Liver (tissue), 9 donors: ENCODE results near the gene NPEPPS. TPM values are rescaled to one million over a fixed set of nuclear protein-coding genes. Genes with fewer than 3 reads are reported as not detected.

Experiments
- DNase-seq: peaks from one replicate; pipeline ENCODE4 v3.0.0-alpha.2; 2017; ENCODE audit warnings: low spot score
- H3K27ac ChIP-seq, 2 donors: one replicate each; pipeline ENCODE4 v1.7.0; 2013; ENCODE audit warnings: inconsistent platforms in 2 of 2, low read length in 2 of 2, control low read depth in 1 of 2, low read depth in 1 of 2, mild to moderate bottlenecking in 1 of 2
- H3K27me3 ChIP-seq, 4 donors: one replicate each; pipeline versions ENCODE4 v1.6.1 to v1.7.0; 2013; ENCODE audit warnings: low read length in 3 of 4, inconsistent platforms in 1 of 4, mild to moderate bottlenecking in 1 of 4, moderate library complexity in 1 of 4; ENCODE audit not compliant: control insufficient read depth in 4 of 4, insufficient read depth in 4 of 4
- H3K36me3 ChIP-seq, 4 donors: one replicate each; pipeline versions ENCODE4 v1.6.1 to v1.7.0; 2013; ENCODE audit warnings: low read length in 3 of 4, mild to moderate bottlenecking in 3 of 4, low read depth in 1 of 4, moderate library complexity in 1 of 4; ENCODE audit not compliant: control insufficient read depth in 4 of 4, insufficient read depth in 3 of 4
- H3K4me1 ChIP-seq, 4 donors: one replicate each; pipeline versions ENCODE4 v1.6.1 to v1.7.0; 2013; ENCODE audit warnings: low read length in 3 of 4, mild to moderate bottlenecking in 3 of 4, moderate library complexity in 1 of 4; ENCODE audit not compliant: control insufficient read depth in 4 of 4, insufficient read depth in 4 of 4
- H3K4me3 ChIP-seq, 3 donors: one replicate each; pipeline versions ENCODE4 v1.6.1 to v1.7.0; 2013; ENCODE audit warnings: low read length in 3 of 3, control low read depth in 1 of 3, low read depth in 1 of 3, mild to moderate bottlenecking in 1 of 3
- H3K9ac ChIP-seq, 2 donors: one replicate each; pipeline ENCODE4 v1.7.0; 2013; ENCODE audit warnings: low read length in 2 of 2, mild to moderate bottlenecking in 2 of 2, moderate library complexity in 2 of 2, control low read depth in 1 of 2, low read depth in 1 of 2
- H3K9me3 ChIP-seq, 4 donors: one replicate each; pipeline versions ENCODE4 v1.6.1 to v1.7.0; 2013; ENCODE audit warnings: low read length in 3 of 4; ENCODE audit not compliant: control insufficient read depth in 4 of 4
- CTCF ChIP-seq: fragments of 150-350 bp; IDR thresholded peaks from 2 replicates; pipeline ENCODE4 v1.5.1; 2017; ENCODE audit warnings: improper control_type of control experiment, low read depth, low read length; ENCODE audit not compliant: missing input control
- EGR1 ChIP-seq, 2 donors: IDR thresholded peaks; 2 replicates each; pipeline ENCODE4 v1.6.1; 2016 to 2018; ENCODE audit warnings: antibody characterized with exemption in 2 of 2, low read depth in 2 of 2
- FOXA1 ChIP-seq: IDR thresholded peaks from 2 replicates; pipeline ENCODE4 v1.6.1; 2016; ENCODE audit warnings: antibody characterized with exemption
- GABPA ChIP-seq, 2 donors: IDR thresholded peaks in 1 of 2; conservative IDR thresholded peaks in 1 of 2; 2 replicates each; pipeline ENCODE4 v1.6.1; 2016; ENCODE audit warnings: antibody characterized with exemption in 2 of 2, mild to moderate bottlenecking in 1 of 2, moderate library complexity in 1 of 2
- HNF4A ChIP-seq, 2 donors: conservative IDR thresholded peaks; 2 replicates each; pipeline ENCODE4 v1.6.1; 2016; ENCODE audit warnings: antibody characterized with exemption in 2 of 2, mild to moderate bottlenecking in 2 of 2
- HNF4G ChIP-seq: IDR thresholded peaks from 2 replicates; pipeline ENCODE4 v1.6.1; 2016; ENCODE audit warnings: antibody characterized with exemption
- JUND ChIP-seq, 2 donors: IDR thresholded peaks; 2 replicates each; pipeline ENCODE4 v1.6.1; 2016; ENCODE audit warnings: antibody characterized with exemption in 2 of 2
- NR2F2 ChIP-seq: IDR thresholded peaks from 2 replicates; pipeline ENCODE4 v1.6.1; 2016; ENCODE audit warnings: antibody characterized with exemption
- RAD21 ChIP-seq, 2 donors: IDR thresholded peaks; 2 replicates each; pipeline ENCODE4 v1.6.1; 2016; ENCODE audit warnings: antibody characterized with exemption in 2 of 2, mild to moderate bottlenecking in 2 of 2
- REST ChIP-seq: IDR thresholded peaks from 2 replicates; pipeline ENCODE4 v1.6.1; 2016; ENCODE audit warnings: antibody characterized with exemption, mild to moderate bottlenecking
- RXRA ChIP-seq, 2 donors: IDR thresholded peaks; 2 replicates each; pipeline ENCODE4 v1.6.1; 2017 to 2018; ENCODE audit warnings: antibody characterized with exemption in 2 of 2, mild to moderate bottlenecking in 1 of 2
- SP1 ChIP-seq: IDR thresholded peaks from 2 replicates; pipeline ENCODE4 v1.6.1; 2018; ENCODE audit warnings: antibody characterized with exemption, mild to moderate bottlenecking
- TAF1 ChIP-seq: conservative IDR thresholded peaks from 2 replicates; pipeline ENCODE4 v1.6.1; 2016; ENCODE audit warnings: antibody characterized with exemption, mild to moderate bottlenecking
- YY1 ChIP-seq: IDR thresholded peaks from 2 replicates; pipeline ENCODE4 v1.6.1; 2016; ENCODE audit warnings: antibody characterized with exemption, mild to moderate bottlenecking
- WGBS: extraction: QIAGEN DNeasy Blood & Tissue Kit; methylation state at CpG from one replicate; pipeline ENCODE4 v1.1.7; 2013; 5-methylcytosine and 5-hydroxymethylcytosine counted together
- polyA plus RNA-seq, 2 donors: library from polyadenylated mRNA; stranded (reverse) in 1 of 2; unstranded in 1 of 2; fragments of 200-250 nt in 1 of 2; fragments of >200 nt in 1 of 2; fragmentation: Nextera tagmentation in 1 of 2; extraction: Ambion mirVana in 1 of 2; gene quantifications; one replicate each; pipeline versions ENCODE4 v1.2.1 to v1.2.3, GENCODE V29; 2013 to 2015
- total RNA-seq, 2 donors: library from RNA; depleted of rRNA; stranded (reverse); fragments of >200 nt; gene quantifications; one replicate each; pipeline ENCODE4 v1.2.3, GENCODE V29; 2014
- TF ChIP-seq, protein P1 (sequence below): IDR thresholded peaks from 2 replicates; pipeline ENCODE4 v1.6.1; 2016; ENCODE audit warnings: antibody characterized with exemption
- donor health status: healthy.
- donor health status: healthy.
- donor health status: healthy.
- donor health status: healthy.
- donor health status: healthy.

Gene NPEPPS
- total and polyA plus RNA-seq, 4 donors: 12.0 to 61.9 (median 46.4) TPM

DNA sequence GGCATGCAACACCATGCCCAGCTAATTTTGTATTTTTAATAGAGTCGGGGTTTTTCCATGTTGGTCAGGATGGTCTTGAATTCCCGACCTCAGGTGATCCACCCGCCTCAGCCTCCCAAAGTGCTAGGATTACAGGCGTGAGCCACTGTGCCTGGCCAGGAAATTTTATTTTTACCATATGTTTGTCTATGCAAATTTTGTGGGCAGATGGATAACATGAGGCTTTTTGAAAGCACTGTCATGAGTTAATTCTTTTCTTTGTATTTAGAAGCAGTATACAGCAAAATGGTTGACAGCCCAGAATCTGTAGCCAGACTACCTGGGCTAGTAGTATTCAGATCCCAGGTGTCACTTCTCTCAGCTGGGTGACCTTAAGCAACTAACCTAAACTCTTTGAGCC, 110.3 kb downstream of the NPEPPS start (continued):
- TF ChIP-seq RAD21 (IDR thresholded peaks at IDR 0.05) (no peak), HNF4G (no peak), TAF1 (no peak), HNF4A (conservative IDR thresholded peaks at IDR 0.05) (no peak)

GRCh38 chr17:47643116-47643515, 112.2 kb downstream of the NPEPPS start:
- WGBS: 95% methylated on average over 2 of the region's 2 CpGs
- H3K36me3 ChIP-seq: no peaks in the 10 kb centered on the region

GRCh38 chr17:47644324-47644723, 113.4 kb downstream of the NPEPPS start:
- peaks cover 4 to 11% (median 9%) of the 10 kb centered on the region in 4 donors for H3K4me1 ChIP-seq
- H3K4me3 ChIP-seq: no peak overlapping the region
- WGBS: 83% methylated on average over 5 of the region's 5 CpGs
- no peak for DNase-seq
- no peak for TF ChIP-seq REST
- TF ChIP-seq RXRA (IDR thresholded peaks at IDR 0.05): no peak
- no peak for TF ChIP-seq HNF4A (conservative IDR thresholded peaks at IDR 0.05)
- no peak for TF ChIP-seq GABPA (IDR thresholded peaks at IDR 0.05 in 1 of 2, conservative IDR thresholded peaks at IDR 0.05 in 1 of 2)
- no peak for TF ChIP-seq RAD21 (IDR thresholded peaks at IDR 0.05)
- TF ChIP-seq YY1: no peak
- no peak for TF ChIP-seq JUND (IDR thresholded peaks at IDR 0.05)
- no peak for TF ChIP-seq EGR1 (IDR thresholded peaks at IDR 0.05; ENCODE audit: low read depth in 2 of 2)
- TF ChIP-seq, protein P1, sequence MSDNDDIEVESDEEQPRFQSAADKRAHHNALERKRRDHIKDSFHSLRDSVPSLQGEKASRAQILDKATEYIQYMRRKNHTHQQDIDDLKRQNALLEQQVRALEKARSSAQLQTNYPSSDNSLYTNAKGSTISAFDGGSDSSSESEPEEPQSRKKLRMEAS: no peak
- TF ChIP-seq HNF4G: no peak
- no peak for TF ChIP-seq SP1
- TF ChIP-seq NR2F2: no peak
- no peaks in the 10 kb centered on the region for H3K9me3 ChIP-seq
- no peaks in the 10 kb centered on the region for H3K36me3 ChIP-seq
- no peaks in the 10 kb centered on the region for H3K27me3 ChIP-seq
- no peak overlapping the region for H3K27ac ChIP-seq
- no peak overlapping the region for H3K9ac ChIP-seq

More at GRCh38 chr17:47643116-47643515, 112.2 kb downstream of the NPEPPS start:
- DNase-seq: no peak
- H3K9ac ChIP-seq: no peak overlapping the region
- no peak overlapping the region for H3K4me3 ChIP-seq
- TF ChIP-seq TAF1 (no peak), CTCF (no peak), HNF4A (conservative IDR thresholded peaks at IDR 0.05) (no peak), EGR1 (IDR thresholded peaks at IDR 0.05; ENCODE audit: low read depth in 2 of 2) (no peak), FOXA1 (no peak)
- TF ChIP-seq, protein P1: no peak
- H3K9me3 ChIP-seq: no peaks in the 10 kb centered on the region
- peaks cover 0 to under 1% (median 0%) of the 10 kb centered on the region in 4 donors for H3K4me1 ChIP-seq
- no peak overlapping the region for H3K27ac ChIP-seq
- no peaks in the 10 kb centered on the region for H3K27me3 ChIP-seq
